Hematopoietic multipotent progenitor cell (in vitro differentiated cells): ENCODE data around the gene SETMAR. TPM values are rescaled to one million over a fixed set of nuclear protein-coding genes. Genes with fewer than 3 reads are reported as not detected.
"Not testable (repeated sequence)": the region's sequence is repeated elsewhere in the genome, so short reads cannot be mapped to it uniquely, and the experiment has no call there.

Experiments used
- DNase-seq, 3 donors: peaks; one replicate each; pipeline ENCODE4 v3.0.0-alpha.2; 2011 to 2015; ENCODE audit warnings: low read depth in 2 of 3, low spot score in 2 of 3
- total RNA-seq: library from RNA; depleted of rRNA; stranded (reverse); fragments of >200 nt; gene quantifications from one replicate; pipeline ENCODE4 v1.2.3, GENCODE V29; 2012

Gene SETMAR
- total RNA-seq = 23.4 TPM

- DNase-seq = peak; percentile 69 to 88 (median 86)
These were observed at the start of gene SETMAR for GRCh38 chr3:4303187-4304123. TSS of gene SETMAR (plus strand) at chr3:4303369. CDS start at chr3:4303371, 2 bp downstream.

GRCh38 chr3:4261406-4261805, 41.8 kb upstream of the SETMAR start:
- DNase-seq = no peak

- DNase-seq = no peak
These were observed 39.1 kb upstream of the SETMAR start for GRCh38 chr3:4264040-4264439.

- DNase-seq = peak in 2 of 3 donors; percentile 43 to 72
These were observed 32.4 kb upstream of the SETMAR start for GRCh38 chr3:4270720-4271119.

DNA sequence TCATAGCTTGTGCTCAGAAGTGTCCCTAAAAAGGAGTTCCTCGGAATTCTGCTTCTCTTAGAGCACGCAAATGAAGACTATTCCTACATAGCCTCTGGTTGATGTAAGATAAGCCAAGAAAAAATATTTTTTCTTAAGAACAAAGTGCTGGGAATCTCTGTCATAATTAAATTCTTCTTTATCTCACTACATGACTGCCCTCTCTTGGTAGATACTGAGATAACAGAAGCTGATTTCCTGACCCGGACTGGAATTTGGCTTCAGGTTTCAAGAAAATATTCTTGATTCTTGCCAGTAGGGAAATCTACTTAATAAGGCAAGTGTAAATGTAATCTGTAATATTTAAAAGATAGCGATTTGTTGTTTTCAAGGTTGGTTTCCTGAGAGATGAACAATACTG, 31.3 kb upstream of the SETMAR start:
- peak in 2 of 3 donors; percentile 32 to 73 for DNase-seq

GRCh38 chr3:4279516-4280105, 23.6 kb upstream of the SETMAR start:
- DNase-seq = no peak

DNA sequence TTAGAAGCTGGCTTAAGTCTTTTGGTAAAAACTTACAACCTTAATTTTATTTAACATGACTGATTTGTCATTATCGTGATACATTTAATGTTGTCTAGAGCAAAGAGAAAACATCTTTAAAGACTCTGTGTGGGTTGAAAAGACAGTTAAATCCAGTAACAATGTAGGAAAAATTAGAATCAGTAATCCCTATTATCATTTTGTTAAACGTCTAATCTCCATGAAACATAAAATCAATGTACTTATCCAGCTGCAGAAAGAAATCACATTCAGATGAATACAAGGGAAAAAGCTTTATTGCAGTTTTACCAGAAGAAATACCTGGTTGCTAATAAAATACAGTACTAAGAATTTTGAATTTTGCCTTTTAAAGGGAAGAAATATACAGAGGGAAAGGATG, 21.2 kb upstream of the SETMAR start:
- DNase-seq = no peak

DNA sequence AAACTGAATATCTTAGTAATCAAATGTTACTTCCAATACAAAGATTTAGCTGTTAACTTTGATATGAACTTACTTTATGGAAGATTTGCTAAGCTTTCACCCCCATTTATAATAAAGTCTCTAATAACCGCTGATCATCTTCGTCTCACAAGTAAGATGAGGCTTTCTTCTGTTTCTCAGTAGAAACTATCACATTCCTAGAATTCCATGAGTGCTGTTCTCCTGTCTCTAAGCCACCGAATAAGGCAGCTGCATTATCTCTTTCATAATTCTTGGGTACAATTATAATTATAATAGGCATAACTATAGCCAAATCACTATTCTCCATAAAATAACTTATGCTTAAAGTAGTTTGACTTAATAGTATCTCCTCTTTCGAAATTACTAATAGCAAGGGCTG, 18.3 kb upstream of the SETMAR start:
- DNase-seq = no peak

DNA sequence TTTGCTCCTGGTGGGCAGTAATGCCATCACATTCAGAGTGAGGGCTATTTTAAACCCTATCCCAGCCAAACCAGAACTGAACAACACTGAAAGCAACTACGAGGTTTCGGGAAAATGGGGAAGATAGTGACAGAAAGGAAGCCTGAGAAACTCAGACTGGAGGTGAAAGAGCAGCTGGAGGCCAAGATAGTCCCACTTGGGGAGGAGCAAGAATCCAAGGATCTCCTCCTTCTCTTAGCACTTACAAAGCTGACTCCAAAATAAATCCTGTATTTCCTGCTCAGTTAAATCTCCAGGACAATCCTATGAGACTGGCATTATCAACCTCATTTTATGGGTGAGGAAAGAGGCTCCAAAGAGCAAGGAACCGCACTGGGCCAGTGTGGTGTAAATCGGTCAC, 14.1 kb upstream of the SETMAR start:
- DNase-seq = no peak

GRCh38 chr3:4290272-4290893, 12.8 kb upstream of the SETMAR start:
- DNase-seq = peak; percentile 7 to 64 (median 41)

GRCh38 chr3:4292301-4292700, 10.9 kb upstream of the SETMAR start:
- peak in 1 of 3 donors; percentile 18 for DNase-seq

DNA sequence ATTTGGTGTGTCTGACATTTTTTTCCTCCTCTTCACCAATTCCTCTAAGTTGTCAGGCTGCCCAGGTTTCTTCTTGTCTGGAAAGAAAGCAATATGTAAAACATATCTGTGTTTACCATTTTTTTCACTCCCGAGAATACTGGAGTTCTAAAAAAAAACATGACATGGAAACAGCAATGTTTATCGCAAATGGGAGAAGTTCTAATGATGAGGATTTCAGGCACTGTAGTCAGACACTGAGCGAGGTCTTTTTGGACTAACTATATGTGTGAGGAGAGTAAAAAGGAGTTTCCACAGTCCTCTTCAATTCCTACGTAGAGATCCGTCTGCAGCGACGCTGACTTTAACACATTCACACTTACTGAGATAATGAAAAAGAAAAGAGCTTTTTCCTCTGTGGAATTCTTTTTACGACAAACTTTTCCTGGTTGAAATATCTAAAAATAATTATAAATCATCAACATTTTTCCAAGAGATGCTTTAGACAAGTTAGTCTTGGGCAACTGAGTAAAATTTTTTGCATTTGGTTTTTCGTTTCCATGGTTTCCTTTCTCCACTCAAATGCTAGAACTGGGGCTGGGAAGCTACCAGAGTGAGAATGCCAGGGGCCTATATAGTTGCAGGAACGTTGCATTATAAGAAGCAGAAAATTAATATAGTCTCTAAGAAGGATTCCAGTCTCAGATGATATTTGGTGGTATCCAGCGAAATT, 8.4 kb upstream of the SETMAR start:
- DNase-seq = no peak

- DNase-seq = not testable (repeated sequence)
These were observed 6.7 kb upstream of the SETMAR start for GRCh38 chr3:4296454-4296853.

GRCh38 chr3:4297486-4297885, 5.7 kb upstream of the SETMAR start:
- no peak for DNase-seq

DNA sequence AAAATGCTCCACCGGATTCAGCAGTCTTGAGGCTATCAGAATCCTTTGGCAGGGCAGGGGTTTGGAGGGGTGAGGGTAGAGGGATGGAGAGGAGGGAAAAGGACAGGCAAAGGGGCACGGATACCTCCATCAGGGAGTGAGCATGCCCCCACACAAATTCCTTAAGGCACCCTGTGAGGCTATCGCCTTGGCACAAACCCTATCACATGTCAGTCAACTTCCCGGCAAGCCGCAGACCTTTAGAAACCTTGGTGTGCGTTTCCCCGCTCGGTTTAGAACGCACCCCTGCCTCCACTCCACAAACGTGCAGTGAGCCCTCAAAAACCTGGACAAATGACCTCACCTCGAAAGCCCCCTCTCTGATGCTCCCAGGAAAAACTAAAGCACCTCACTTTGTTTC, 422 bp upstream of the SETMAR start:
- DNase-seq = peak in 1 of 3 donors; percentile 4

DNA sequence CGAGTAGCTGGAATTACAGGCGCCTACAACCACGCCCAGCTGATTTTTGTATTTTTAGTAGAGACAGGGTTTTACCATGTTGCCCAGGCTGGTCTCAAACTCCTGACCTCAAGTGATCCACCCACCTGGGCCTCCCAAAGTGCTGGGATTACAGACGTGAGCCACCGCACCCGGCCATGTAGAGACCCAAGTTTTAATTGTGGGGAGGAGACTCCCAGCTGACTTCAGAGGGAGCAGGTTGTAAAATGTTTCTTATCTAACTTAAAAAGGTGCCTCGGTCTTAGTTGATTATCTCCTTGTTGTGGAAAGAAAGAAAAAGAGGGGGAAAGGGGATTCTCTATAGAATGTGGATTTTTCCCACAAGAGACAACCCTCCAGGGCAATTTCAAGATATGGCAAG, 2.0 kb downstream of the SETMAR start:
- DNase-seq = not testable (repeated sequence)

GRCh38 chr3:4306091-4306490, 2.9 kb downstream of the SETMAR start:
- no peak for DNase-seq

DNA sequence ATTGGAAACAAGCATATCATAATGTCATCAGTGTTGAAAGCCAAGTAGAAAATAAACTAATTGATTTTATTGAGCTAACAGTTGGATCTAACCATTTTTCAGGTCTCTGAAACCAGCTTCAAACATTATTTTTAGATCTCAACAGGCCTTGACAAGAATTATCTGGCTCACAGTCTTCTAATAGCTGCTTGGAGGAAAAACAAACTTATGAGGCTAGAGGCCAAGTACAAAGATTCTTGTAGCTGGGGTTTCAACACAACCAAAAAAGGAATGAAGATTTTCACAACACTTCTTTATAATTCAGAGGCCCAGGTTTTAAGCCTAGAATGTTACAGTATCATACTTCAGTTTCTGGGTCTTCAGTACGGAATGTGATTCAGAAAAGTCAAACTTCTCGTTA, 3.7 kb downstream of the SETMAR start:
- no peak for DNase-seq

DNA sequence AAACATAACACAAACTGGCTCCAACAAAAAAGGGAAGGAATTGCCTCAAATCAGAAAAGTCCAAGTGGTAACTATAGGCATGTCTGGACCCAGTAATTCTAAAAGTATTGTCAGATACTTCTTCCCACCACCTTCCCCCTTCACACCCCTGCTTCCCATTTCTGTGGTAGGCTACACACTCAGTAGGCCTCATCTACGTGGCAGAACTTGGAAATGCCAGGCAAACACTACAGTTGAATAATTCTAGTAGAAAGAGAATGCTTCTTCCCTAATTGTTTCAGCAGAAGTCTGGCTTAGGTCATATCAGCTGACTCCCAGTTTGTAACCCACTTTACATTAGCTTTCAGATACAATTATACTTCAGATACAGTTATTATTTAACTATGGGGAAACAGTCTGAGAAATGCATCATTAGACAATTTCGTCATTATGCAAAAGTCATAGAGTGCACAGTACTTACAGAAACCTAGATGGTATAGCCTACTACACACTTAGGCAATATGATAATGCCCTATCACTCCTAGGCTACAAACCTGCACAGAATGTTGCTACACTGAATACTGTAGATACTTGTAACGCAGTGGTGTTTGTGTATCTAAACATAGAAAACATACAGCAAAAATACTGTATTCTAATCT, 6.4 kb downstream of the SETMAR start:
- DNase-seq = no peak

DNA sequence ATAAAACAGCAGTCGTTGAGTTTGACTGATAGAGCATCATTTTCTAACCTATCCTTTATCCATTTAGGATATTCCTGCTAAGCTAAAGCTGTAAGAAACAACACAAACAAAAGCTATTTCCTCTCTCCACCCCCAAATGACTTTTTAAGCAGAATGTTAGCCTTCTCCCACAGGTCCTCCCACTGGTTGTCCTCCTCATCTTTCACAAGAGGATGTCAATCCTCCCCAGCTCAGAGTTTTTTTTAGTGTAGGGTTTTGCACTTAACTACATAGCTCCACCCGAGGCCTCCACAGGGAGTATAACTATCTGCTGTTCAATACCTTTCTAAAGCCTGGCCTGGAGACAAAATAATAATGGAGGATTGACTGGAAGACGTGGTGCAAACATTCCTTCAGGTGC, 7.8 kb downstream of the SETMAR start:
- DNase-seq = no peak
